Measurements from ENCODE around the gene CCDC13.

CCDC13 gene

DNA sequence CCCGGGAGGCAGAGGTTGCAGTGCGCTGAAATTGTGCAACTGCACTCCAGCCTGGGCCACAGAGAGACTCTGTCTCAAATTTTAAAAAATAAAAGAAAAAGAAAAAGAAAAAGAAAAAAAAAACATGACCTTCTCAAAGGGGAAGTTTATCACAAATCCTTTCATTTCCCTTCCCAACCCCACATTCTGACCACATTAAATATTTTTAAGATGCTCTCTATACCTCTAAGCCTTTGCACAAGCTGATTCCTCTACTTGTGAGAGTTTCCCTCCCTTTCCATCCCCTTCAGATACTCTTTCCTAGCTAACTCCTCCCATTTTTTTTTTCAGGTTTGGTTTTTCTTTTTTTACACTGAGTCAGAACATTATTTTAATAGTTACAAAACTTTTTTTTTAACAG is 27.2 kb upstream of the CCDC13 start:
- no peak for DNase-seq (ENCODE audit: low read depth in 2 of 2, low spot score in 1 of 2)

- no peak for DNase-seq (ENCODE audit: low read depth in 2 of 2, low spot score in 1 of 2)
Measured at GRCh38 chr3:42799376-42799775, 26.3 kb upstream of the CCDC13 start.

GRCh38 chr3:42796332-42796885 is 23.4 kb upstream of the CCDC13 start:
- no peak for DNase-seq (ENCODE audit: low read depth in 2 of 2, low spot score in 1 of 2)

DNA sequence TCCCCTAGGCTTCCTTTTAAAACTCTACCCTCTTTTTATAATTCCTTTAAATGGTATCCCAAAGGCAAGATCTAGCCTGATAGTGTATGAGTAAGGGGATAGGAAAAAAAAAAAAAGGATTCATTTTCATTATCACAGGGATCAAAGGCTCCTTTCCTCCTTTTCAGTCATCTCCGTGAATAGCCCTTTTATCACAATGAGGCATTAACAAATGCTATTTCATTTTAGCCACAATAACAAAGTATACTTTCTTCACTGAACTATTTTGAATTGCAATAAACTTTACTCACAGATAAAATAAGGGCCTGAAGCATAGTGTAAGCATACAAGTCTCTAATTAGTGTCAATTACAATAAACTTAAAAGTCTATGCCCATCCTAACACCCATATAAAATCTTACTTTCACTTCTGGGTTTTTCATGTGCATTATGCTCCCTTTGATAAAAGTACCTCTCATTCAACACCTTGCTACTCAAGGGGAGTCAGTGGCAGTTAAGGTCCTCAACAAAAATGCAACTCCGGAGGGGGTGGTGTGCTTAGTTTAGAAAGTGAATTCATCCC is 22.6 kb upstream of the CCDC13 start:
- no peak for DNase-seq (ENCODE audit: low read depth in 2 of 2, low spot score in 1 of 2)

GRCh38 chr3:42790714-42791229 is 17.7 kb upstream of the CCDC13 start:
- DNase-seq (ENCODE audit: low read depth in 2 of 2, low spot score in 1 of 2), result no peak

DNA sequence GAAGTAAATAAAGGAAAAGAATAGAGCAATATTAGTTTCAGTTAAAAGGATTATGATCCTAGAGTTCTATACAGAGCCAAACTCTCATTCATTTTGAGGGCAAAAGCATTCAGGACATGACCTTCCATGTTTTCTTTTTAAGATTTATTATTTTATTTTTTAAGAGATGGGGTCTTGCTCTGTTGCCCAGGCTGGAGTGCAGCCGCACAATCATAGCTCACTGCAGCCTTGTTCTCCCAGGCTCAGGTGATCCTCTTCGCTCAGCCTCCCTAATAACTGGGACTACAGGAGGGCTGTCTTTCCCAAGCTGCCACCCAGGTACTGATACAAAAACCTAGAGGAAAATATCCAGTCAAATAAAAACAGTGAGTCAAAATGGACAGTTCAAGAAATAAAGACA is 13.6 kb upstream of the CCDC13 start:
- DNase-seq (ENCODE audit: low read depth in 2 of 2, low spot score in 1 of 2), result no peak

GRCh38 chr3:42786212-42786611 is 13.2 kb upstream of the CCDC13 start:
- DNase-seq (ENCODE audit: low read depth in 2 of 2, low spot score in 1 of 2), result no peak

DNA sequence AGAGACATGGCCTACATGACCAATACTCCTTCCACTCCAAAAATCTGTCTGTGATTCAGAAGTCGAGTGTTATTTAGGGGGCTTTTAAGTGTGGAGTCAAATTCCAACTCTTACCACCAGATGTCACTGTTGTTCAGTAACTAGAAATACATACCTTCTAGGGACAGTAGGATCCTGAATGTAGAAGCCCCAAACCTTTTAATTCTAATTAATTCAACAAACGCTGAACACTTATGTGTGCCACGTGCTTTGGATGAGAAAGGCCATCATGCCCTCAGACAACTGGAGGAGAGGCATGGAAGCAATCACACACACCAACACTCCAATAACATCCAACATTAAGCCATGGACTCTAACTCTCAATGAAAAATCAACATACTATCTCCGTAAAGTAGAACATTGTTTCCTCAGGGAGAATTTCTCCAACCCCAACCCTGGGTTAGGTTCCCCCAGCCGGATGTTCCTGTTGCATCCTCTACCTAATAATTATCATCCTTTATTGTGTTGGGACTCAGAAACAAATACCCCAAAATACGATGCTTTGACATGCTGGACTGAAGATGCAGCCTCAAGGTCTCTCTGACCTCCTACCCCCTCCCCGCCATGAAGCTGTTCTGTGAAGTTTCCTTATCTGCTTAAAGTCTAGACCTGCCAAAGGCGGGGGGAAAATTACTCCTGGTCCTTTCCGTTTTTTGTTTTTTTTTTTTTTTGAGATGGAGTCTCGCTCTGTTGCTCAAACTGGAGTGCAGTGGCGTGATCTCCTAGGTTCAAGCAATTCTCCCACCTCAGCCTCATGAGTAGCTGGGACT is 8.0 kb upstream of the CCDC13 start:
- DNase-seq (ENCODE audit: low read depth in 2 of 2, low spot score in 1 of 2), result no peak

GRCh38 chr3:42780398-42780797 is 7.3 kb upstream of the CCDC13 start:
- no peak for DNase-seq (ENCODE audit: low read depth in 2 of 2, low spot score in 1 of 2)

DNA sequence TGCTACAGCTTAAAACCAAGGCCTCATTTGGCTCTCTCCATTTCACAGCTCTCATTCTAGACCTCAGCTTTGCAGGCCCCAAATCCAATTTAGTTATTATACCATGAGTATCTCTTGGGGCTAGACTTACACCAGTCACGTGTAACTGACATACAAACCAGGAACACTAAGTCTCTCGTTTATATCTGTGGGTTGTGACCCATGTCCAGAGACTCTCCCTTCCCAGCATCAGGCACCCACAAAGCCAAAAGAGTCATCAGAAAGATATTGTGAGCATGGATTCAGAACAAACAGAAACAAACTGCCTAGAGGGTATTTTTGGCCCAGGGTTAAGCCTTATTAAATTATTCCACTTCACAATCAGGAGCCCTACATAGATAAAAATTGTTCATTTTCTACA is 5.6 kb upstream of the CCDC13 start:
- DNase-seq (ENCODE audit: low read depth in 2 of 2, low spot score in 1 of 2), result no peak

DNA sequence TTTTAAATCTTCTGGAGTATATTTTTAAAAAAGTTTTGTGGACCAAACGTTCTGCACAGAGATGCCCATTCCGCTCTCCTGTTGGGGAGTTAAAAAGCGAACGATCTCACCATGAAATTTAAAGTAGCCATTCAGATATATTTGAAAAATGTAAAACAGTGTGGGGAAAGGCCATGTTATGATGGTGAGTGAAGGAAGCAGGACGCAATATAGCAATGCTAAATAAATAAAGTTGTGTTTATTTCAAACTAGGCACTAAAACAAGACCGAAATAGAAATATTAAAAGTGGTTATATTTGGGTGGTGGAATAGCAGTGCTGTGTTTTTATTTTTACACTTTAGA is 327 bp upstream of the CCDC13 start:
- no peak for DNase-seq (ENCODE audit: low read depth in 2 of 2, low spot score in 1 of 2)

GRCh38 chr3:42771271-42771670 is 1.8 kb downstream of the CCDC13 start:
- no peak for DNase-seq (ENCODE audit: low read depth in 2 of 2, low spot score in 1 of 2)

DNA sequence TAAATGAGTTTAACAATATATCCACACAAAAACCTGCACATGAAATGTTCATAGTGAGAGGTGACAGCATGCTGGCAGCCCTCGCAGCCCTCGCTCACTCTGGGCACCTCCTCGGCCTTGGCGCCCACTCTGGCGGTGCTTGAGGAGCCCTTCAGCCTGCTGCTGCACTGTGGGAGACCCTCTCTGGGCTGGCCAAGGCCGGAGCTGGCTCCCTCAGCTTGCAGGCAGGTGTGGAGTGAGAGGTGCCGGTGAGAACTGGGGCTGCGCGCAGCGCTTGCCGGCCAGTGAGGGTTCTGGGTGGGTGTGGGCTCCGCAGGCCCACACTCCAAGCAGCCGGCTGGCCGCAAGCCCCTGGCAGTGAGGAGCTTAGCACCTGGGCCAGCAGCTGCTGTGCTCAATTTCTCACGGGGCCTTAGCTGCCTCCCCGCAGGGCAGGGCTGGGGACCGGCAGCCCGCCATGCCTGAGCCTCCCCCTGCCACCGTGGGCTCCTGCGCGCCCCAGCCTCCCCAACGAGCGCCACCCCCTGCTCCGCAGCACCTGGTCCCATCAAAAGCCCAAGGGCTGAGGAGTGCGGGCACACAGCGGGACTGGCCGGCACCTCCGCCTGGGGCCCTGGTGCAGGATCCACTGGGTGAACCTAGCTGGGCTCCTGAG is 3.4 kb downstream of the CCDC13 start:
- DNase-seq (ENCODE audit: low read depth in 2 of 2, low spot score in 1 of 2), result no peak

DNA sequence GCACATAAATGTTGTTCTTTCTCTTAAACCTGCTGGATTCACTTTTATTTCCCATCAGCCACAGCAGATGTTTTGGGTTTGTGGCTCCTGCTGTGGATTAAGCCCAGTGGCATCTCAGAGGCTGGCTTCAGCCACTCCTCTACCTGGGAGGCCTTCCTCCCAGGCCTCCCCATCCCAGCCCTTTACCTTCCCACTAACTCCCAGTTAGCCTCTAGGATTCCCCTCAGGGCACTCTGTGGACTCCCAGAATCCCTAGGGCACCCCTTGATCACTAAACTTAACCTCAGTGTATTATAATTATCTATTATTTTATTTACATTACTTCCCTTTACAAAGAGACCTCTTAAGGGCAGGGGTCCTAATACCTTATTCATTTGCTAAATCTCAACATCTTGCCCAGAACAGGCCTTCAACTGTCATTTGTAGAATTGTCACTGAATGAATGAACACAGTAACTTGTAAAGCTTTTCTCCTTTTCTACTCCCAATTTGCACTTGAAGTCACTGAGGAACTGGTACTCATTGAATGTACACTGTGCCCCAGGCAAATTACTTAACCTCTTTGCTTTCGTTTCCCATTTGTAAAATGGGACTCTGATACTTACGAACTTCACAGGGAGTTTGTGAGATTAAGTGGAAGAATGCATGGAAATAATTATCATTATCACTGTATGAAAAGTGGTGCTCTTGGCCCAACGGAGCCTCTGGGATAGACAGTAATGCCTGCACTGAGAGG is 8.3 kb downstream of the CCDC13 start:
- no peak for DNase-seq (ENCODE audit: low read depth in 2 of 2, low spot score in 1 of 2)

GRCh38 chr3:42764115-42764514 is 8.9 kb downstream of the CCDC13 start:
- DNase-seq (ENCODE audit: low read depth in 2 of 2, low spot score in 1 of 2), result no peak

GRCh38 chr3:42763021-42763420 is 10.0 kb downstream of the CCDC13 start:
- no peak for DNase-seq (ENCODE audit: low read depth in 2 of 2, low spot score in 1 of 2)

GRCh38 chr3:42762046-42762724 is 10.9 kb downstream of the CCDC13 start:
- no peak for DNase-seq (ENCODE audit: low read depth in 2 of 2, low spot score in 1 of 2)

DNA sequence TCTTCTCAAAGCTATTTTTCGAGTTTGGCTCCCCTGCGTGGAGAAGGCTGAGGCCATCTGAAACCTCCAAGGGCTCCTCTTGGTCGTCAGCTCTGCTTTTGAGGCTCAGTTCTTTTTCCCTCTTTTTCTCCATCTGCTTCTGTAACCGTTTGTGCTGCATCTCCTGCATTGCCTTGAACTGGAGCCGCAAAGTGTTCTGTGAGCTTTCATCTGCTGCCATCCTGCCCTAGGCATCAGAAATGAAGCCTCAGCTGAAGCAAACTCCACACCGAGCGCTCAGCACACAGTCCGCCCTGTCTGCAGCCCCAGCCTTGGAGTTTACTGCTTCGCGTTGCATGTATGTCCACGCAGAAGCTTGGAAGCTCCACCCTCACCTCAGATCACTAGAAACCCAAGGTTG is 14.9 kb downstream of the CCDC13 start:
- no peak for DNase-seq (ENCODE audit: low read depth in 2 of 2, low spot score in 1 of 2)

DNA sequence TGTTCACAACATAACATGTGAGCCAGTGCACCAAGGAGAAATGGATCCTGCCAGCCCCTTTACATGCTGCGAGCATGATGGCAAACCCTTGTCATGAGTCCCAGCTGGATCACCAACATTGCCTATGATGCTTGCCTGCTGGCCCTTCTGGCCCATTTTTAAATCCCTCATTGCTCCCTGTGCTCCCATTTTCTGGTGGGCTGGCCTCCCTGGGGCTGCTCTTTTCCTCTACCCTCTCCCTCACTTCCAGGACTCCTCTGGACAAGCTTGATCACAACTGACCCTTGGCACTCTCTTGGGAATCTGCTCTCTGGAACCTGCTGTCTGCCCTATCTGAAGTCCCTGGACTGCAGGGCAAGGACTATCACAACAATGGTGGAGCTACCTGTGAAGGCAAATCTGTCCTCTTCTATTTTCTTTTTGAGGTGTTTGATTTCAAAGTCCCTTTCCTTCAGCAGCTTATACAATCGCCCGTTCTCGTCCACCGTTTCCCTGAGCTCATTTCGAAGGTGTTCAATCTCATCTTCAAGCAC is 16.3 kb downstream of the CCDC13 start:
- DNase-seq (ENCODE audit: low read depth in 2 of 2, low spot score in 1 of 2), result no peak

DNA sequence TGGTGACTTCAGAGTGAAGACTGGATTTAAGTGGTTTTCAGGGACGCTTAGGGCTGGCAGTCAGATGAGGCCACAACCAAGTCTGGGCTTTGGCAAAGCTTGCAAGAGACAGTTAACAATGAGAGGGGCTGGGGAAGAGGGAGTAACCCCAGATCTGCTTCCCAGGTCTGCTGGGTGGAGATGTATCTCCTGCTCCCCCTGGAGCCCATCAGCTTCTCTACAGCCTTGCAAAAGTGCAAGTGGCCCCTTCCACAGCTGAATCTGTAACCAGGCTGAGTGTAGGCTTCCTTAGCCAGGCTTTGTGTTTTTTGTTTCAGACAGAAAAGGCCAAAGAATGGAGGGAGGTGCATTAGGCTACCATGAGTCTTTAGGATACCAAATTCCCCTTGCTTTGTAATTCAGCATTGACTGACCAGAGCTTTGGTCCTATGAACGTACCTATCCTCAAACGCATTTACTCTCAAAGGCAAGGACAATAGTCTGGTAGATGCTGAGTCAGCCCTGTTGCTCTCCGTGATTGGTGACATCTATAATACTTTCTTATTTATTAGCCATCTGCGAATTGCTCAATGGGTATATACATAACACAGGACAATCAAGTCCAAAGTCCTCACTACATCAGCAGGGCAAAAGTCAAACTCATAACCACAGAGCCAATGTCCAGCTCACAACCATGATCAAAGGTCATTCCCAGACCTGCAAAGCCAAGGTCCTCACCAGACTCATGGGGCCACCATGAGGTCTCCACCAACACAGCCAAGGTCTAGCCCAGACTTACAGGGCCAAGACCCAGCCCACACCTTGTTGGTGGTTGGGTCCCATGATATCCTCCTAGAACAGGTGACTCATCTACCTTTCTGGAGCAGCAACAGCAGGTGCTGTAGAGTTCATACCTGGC is 17.1 kb downstream of the CCDC13 start:
- no peak for DNase-seq (ENCODE audit: low read depth in 2 of 2, low spot score in 1 of 2)

Measured in stimulated activated CD8-positive, alpha-beta memory T cell treated with anti-CD3 and anti-CD28 coated beads, Interleukin-4, amount 100 ng/mL, for 1 hour (primary cell).